HCT116 (cell line): ENCODE data around the gene ZNF618. TPM values are rescaled to one million over a fixed set of nuclear protein-coding genes. Genes with fewer than 3 reads are reported as not detected.

Source experiments
- ATAC-seq: fragments of 200-7000 bp; cut with Tn5 transposase; 2 replicates; pipeline ENCODE4 v1.9.1; 2020; ENCODE audit warnings: mild to moderate bottlenecking, moderate library complexity
- BruUV-seq: library from RNA; stranded (reverse); fragments of 400-500 nt; replicated peaks from 2 replicates; lab custom pipeline; 2021; lab: Mats Ljungman, UMichigan
- CTCF ChIA-PET: fragments of 300-600 bp; sonication (Branson Sonifier 250); formaldehyde crosslinking; loops from one replicate; lab custom pipeline; 2021; ENCODE audit warnings: antibody characterized with exemption; lab: Charles Lee
- POLR2A ChIA-PET: fragments of 300-600, 350-600 bp; sonication (Branson Sonifier 250); formaldehyde crosslinking; loops from one replicate; lab custom pipeline; 2021; ENCODE audit warnings: antibody characterized with exemption; lab: Charles Lee
- RAD21 ChIA-PET, 2 experiments: fragments of 300-600 bp; sonication (Branson Sonifier 250); formaldehyde crosslinking; loops; one replicate each; lab custom pipeline; 2023; ENCODE audit warnings: low total read pairs in 2 of 2; ENCODE audit not compliant: uncharacterized antibody in 2 of 2, unreplicated experiment in 2 of 2, low non-redundant PET in 1 of 2; lab: Charles Lee
- DNase-seq: peaks from one replicate; pipeline ENCODE4 v3.0.0-alpha.2; 2010; ENCODE audit warnings: low read depth, low spot score
- H2AFZ ChIP-seq: fragments of 200-600 bp; shearing (Covaris generic), sonication (generic); 2 replicates; pipeline ENCODE4 v1.6.1; 2017; ENCODE audit warnings: low read depth, mixed run types, mixed read lengths, antibody characterized with exemption, low read length; ENCODE audit not compliant: poor library complexity, severe bottlenecking
- H3K27ac ChIP-seq: 2 replicates; pipeline ENCODE4 v1.5.1; 2012; ENCODE audit warnings: low read depth, low read length
- H3K27me3 ChIP-seq: fragments of 200-600 bp; sonication (generic); 2 replicates; pipeline ENCODE4 v1.6.1; 2016; ENCODE audit warnings: mixed run types, low read length, mixed read lengths; ENCODE audit not compliant: insufficient read depth
- H3K36me3 ChIP-seq, 2 experiments: fragments of 200-500 bp in 1 of 2; fragments of 200-600 bp in 1 of 2; sonication (Bioruptor generic) in 1 of 2; sonication (generic) in 1 of 2; 2 replicates each; pipeline versions ENCODE4 v1.5.1 to v1.6.1; 2014 to 2016; ENCODE audit warnings: low read length in 2 of 2, inconsistent platforms in 1 of 2, mixed read lengths in 1 of 2, mixed run types in 1 of 2; ENCODE audit not compliant: insufficient read depth in 2 of 2, control insufficient read depth in 1 of 2
- H3K4me1 ChIP-seq, 2 experiments: fragments of 200-600 bp in 1 of 2; sonication (generic) in 1 of 2; 2 replicates each; pipeline versions ENCODE4 v1.5.1 to v1.6.1; 2012 to 2017; ENCODE audit warnings: low read length in 2 of 2, inconsistent platforms in 1 of 2, mild to moderate bottlenecking in 1 of 2, mixed read lengths in 1 of 2, mixed run types in 1 of 2, moderate library complexity in 1 of 2; ENCODE audit not compliant: insufficient read depth in 2 of 2, control insufficient read depth in 1 of 2
- H3K4me2 ChIP-seq: fragments of 200-600 bp; sonication (generic); 2 replicates; pipeline ENCODE4 v1.6.1; 2017; ENCODE audit warnings: mixed run types, low read length, mixed read lengths
- H3K4me3 ChIP-seq, 2 experiments: fragments of 200-600 bp in 1 of 2; sonication (generic) in 1 of 2; replicated peaks in 1 of 2; 2 replicates each; pipeline ENCODE4 v1.5.1; 2011 to 2016; ENCODE audit warnings: low read length in 2 of 2, control low read depth in 1 of 2, low read depth in 1 of 2, mild to moderate bottlenecking in 1 of 2, mixed read lengths in 1 of 2, mixed run types in 1 of 2
- H3K79me2 ChIP-seq: fragments of 200-600 bp; sonication (generic); 2 replicates; pipeline ENCODE4 v1.6.1; 2017; ENCODE audit warnings: mild to moderate bottlenecking, mixed run types, low read length, moderate library complexity, mixed read lengths; ENCODE audit not compliant: insufficient read depth
- H3K9ac ChIP-seq: fragments of 200-600 bp; sonication (generic); 2 replicates; pipeline ENCODE4 v1.6.1; 2016; ENCODE audit warnings: low read length, mixed read lengths
- H3K9me2 ChIP-seq: fragments of 200-600 bp; sonication (generic), shearing (Covaris generic); 2 replicates; pipeline ENCODE4 v1.6.1; 2017; ENCODE audit warnings: mixed run types, mild to moderate bottlenecking, moderate library complexity; ENCODE audit not compliant: insufficient read depth
- H3K9me3 ChIP-seq, 2 experiments: fragments of 200-500 bp in 1 of 2; fragments of 200-600 bp in 1 of 2; sonication (Bioruptor generic) in 1 of 2; sonication (generic) in 1 of 2; 2 replicates each; pipeline ENCODE4 v1.6.1; 2014 to 2017; ENCODE audit warnings: low read length in 2 of 2, mixed read lengths in 2 of 2, inconsistent platforms in 1 of 2, low read depth in 1 of 2, mild to moderate bottlenecking in 1 of 2, mixed run types in 1 of 2, moderate library complexity in 1 of 2; ENCODE audit not compliant: control insufficient read depth in 1 of 2, insufficient read depth in 1 of 2
- H4K20me1 ChIP-seq: fragments of 200-600 bp; sonication (generic), shearing (Covaris generic); 2 replicates; pipeline ENCODE4 v1.6.1; 2017; ENCODE audit warnings: mixed run types, mild to moderate bottlenecking, moderate library complexity; ENCODE audit not compliant: insufficient read depth
- CBX3 ChIP-seq: IDR thresholded peaks from 2 replicates; pipeline ENCODE4 v1.6.1; 2012; ENCODE audit warnings: low read depth
- CEBPB ChIP-seq: IDR thresholded peaks from 2 replicates; pipeline ENCODE4 v1.6.1; 2012; ENCODE audit warnings: low read depth
- EZH2 ChIP-seq: fragments of 200-600 bp; sonication (generic); IDR thresholded peaks from 2 replicates; pipeline ENCODE4 v1.6.1; 2017; ENCODE audit warnings: antibody characterized with exemption, mixed run types
- MAX ChIP-seq: IDR thresholded peaks from 2 replicates; pipeline ENCODE4 v1.6.1; 2012
- POLR2A ChIP-seq: IDR thresholded peaks from 2 replicates; pipeline ENCODE4 v1.7.0; 2011; ENCODE audit warnings: borderline replicate concordance; ENCODE audit not compliant: insufficient read depth, insufficient read length; ENCODE audit errors: extremely low read depth
- REST ChIP-seq: IDR thresholded peaks from 2 replicates; pipeline ENCODE4 v1.6.1; 2012; ENCODE audit warnings: low read depth
- SRF ChIP-seq: IDR thresholded peaks from 2 replicates; pipeline ENCODE4 v1.6.1; 2012; ENCODE audit warnings: low read depth
- TCF7L2 ChIP-seq: IDR thresholded peaks from 2 replicates; pipeline ENCODE4 v1.7.0; 2011; ENCODE audit warnings: borderline replicate concordance, inconsistent platforms; ENCODE audit not compliant: insufficient read depth, insufficient read length; ENCODE audit errors: extremely low read depth
- YY1 ChIP-seq: IDR thresholded peaks from 2 replicates; pipeline ENCODE4 v1.6.1; 2011; ENCODE audit warnings: low read length, low read depth, moderate library complexity, mild to moderate bottlenecking; ENCODE audit not compliant: insufficient replicate concordance; ENCODE audit errors: extremely low read depth
- ZFX ChIP-seq: fragments of 450-650 bp; IDR thresholded peaks from 2 replicates; pipeline ENCODE4 v1.6.1; 2017
- ZNF274 ChIP-seq: fragments of 200-500 bp; sonication (Bioruptor generic); IDR thresholded peaks from 2 replicates; pipeline ENCODE4 v1.6.1; 2014; ENCODE audit warnings: mild to moderate bottlenecking, low read depth, low read length, inconsistent platforms
- intact Hi-C: fragments of 100-400 bp; cut with micrococcal nuclease; formaldehyde crosslinking; loops from 2 replicates; pipeline ENCODE4 v1.10.0; 2022
- total RNA-seq: library from RNA; stranded (reverse); gene quantifications from one replicate; pipeline ENCODE4 v1.2.1, GENCODE V29; 2021; ENCODE audit not compliant: unreplicated experiment

The ZNF618 gene
- total RNA-seq, 1 experiment from 2014 or later, result 13.5 TPM

GRCh38 chr9:113916931-113917330, 40.8 kb downstream of the ZNF618 start:
- H3K79me2 ChIP-seq, result no peaks in the 10 kb centered on the region
- ChIA-PET CTCF (no interaction called here), RAD21 (no interaction called here), POLR2A (no interaction called here)
- no peak for TF ChIP-seq SRF
- TF ChIP-seq POLR2A, result no peak
- no peak for TF ChIP-seq ZFX
- TF ChIP-seq ZNF274, result no peak
- TF ChIP-seq CBX3, result no peak
- TF ChIP-seq EZH2, result no peak
- no peak for TF ChIP-seq MAX
- TF ChIP-seq CEBPB, result no peak
- TF ChIP-seq REST, result no peak
- TF ChIP-seq YY1, result no peak
- no peak for TF ChIP-seq TCF7L2
- DNase-seq (no peak), ATAC-seq (no peak)
- no peaks in the 10 kb centered on the region for H3K9me3 ChIP-seq
- no peaks in the 10 kb centered on the region for H3K9me2 ChIP-seq
- no peaks in the 10 kb centered on the region for H3K36me3 ChIP-seq
- H3K27ac ChIP-seq, result no peak overlapping the region
- peaks cover 0 to 2% of the 10 kb centered on the region in 2 experiments; a peak in 1 of 4 replicates for H3K4me1 ChIP-seq
- H3K27me3 ChIP-seq, result no peaks in the 10 kb centered on the region
- no peaks in the 10 kb centered on the region for H4K20me1 ChIP-seq
- BruUV-seq, result no TSS peak
- no peak overlapping the region for H2AFZ ChIP-seq
- H3K4me2 ChIP-seq, result no peak overlapping the region
- intact Hi-C loops, result no loop called here
- H3K9ac ChIP-seq, result no peak overlapping the region
- no peak overlapping the region for H3K4me3 ChIP-seq
